Measurements from ENCODE around the gene SMAD6. TPM values are rescaled to one million over a fixed set of nuclear protein-coding genes. Genes with fewer than 3 reads are reported as not detected.

Gene SMAD6
- total RNA-seq, 2 donors from 2014 or later = 190 to 213 TPM

- H3K27ac Mint-ChIP-seq = peak overlapping the region; percentile 71
- no peak overlapping the region for H3K9ac ChIP-seq (ENCODE audit: extremely low read depth, low read length, poor library complexity, severe bottlenecking)
Observed at GRCh38 chr15:66802025-66803001, 100.3 kb downstream of the SMAD6 start.

GRCh38 chr15:66803182-66803729 lies 101.2 kb downstream of the SMAD6 start:
- peaks cover 4% of the 10 kb centered on the region for H3K4me1 Mint-ChIP-seq

More at GRCh38 chr15:66802025-66803001, 100.3 kb downstream of the SMAD6 start:
- peak; percentile 50 for DNase-seq
- Histone ChIP-seq H3K4me1 (ENCODE audit: control insufficient read depth, insufficient read depth, low read length) (peaks cover 9% of the 10 kb centered on the region), H3K27me3 (ENCODE audit: control insufficient read depth, insufficient read depth, low read length, poor library complexity, severe bottlenecking) (no peaks in the 10 kb centered on the region), H3K9me3 (ENCODE audit: control insufficient read depth, low read length) (no peaks in the 10 kb centered on the region), H3K4me3 (ENCODE audit: low read length) (no peak overlapping the region), H3K36me3 (ENCODE audit: control insufficient read depth, insufficient read depth, low read length) (no peaks in the 10 kb centered on the region), H3K27ac (ENCODE audit: low read depth, low read length) (peak overlapping the region; percentile 72)
- no peak overlapping the region for H3K4me3 Mint-ChIP-seq
- no peaks in the 10 kb centered on the region for H3K27me3 Mint-ChIP-seq (ENCODE audit: insufficient read depth)
- TF ChIP-seq CTCF (conservative IDR thresholded peaks at IDR 0.05) = no peak
- WGBS, 2 experiments (ENCODE audit: insufficient coverage in 1 of 2, insufficient read length in 1 of 2) = 84 to 88% methylated on average over 11 to 13 of the region's 13 CpGs
- peaks cover 4% of the 10 kb centered on the region for H3K4me1 Mint-ChIP-seq
- no peaks in the 10 kb centered on the region for H3K36me3 Mint-ChIP-seq (ENCODE audit: low read depth)
- no peaks in the 10 kb centered on the region for H3K9me3 Mint-ChIP-seq

GRCh38 chr15:66803749-66804148 lies 101.7 kb downstream of the SMAD6 start:
- Histone ChIP-seq H3K9ac (ENCODE audit: extremely low read depth, low read length, poor library complexity, severe bottlenecking) (no peak overlapping the region), H3K27ac (ENCODE audit: low read depth, low read length) (no peak overlapping the region), H3K4me3 (ENCODE audit: low read length) (no peak overlapping the region), H3K36me3 (ENCODE audit: control insufficient read depth, insufficient read depth, low read length) (no peaks in the 10 kb centered on the region), H3K27me3 (ENCODE audit: control insufficient read depth, insufficient read depth, low read length, poor library complexity, severe bottlenecking) (no peaks in the 10 kb centered on the region), H3K9me3 (ENCODE audit: control insufficient read depth, low read length) (no peaks in the 10 kb centered on the region), H3K4me1 (ENCODE audit: control insufficient read depth, insufficient read depth, low read length) (peaks cover 9% of the 10 kb centered on the region)
- Mint-ChIP-seq H3K4me3 (no peak overlapping the region), H3K36me3 (ENCODE audit: low read depth) (no peaks in the 10 kb centered on the region), H3K4me1 (peaks cover 4% of the 10 kb centered on the region), H3K27me3 (ENCODE audit: insufficient read depth) (no peaks in the 10 kb centered on the region), H3K27ac (peak overlapping the region; percentile 52), H3K9me3 (no peaks in the 10 kb centered on the region)
- 78 to 89% methylated on average over 1 of the region's 1 CpG for WGBS, 2 experiments (ENCODE audit: insufficient coverage in 1 of 2, insufficient read length in 1 of 2)
- TF ChIP-seq CTCF (conservative IDR thresholded peaks at IDR 0.05) = no peak
- no peak for DNase-seq

More at GRCh38 chr15:66803182-66803729, 101.2 kb downstream of the SMAD6 start:
- H3K36me3 ChIP-seq (ENCODE audit: control insufficient read depth, insufficient read depth, low read length) = no peaks in the 10 kb centered on the region
- H3K9me3 ChIP-seq (ENCODE audit: control insufficient read depth, low read length) = no peaks in the 10 kb centered on the region
- no peaks in the 10 kb centered on the region for H3K36me3 Mint-ChIP-seq (ENCODE audit: low read depth)
- H3K27ac ChIP-seq (ENCODE audit: low read depth, low read length) = peak overlapping the region; percentile 72
- H3K4me3 ChIP-seq (ENCODE audit: low read length) = no peak overlapping the region
- no peaks in the 10 kb centered on the region for H3K9me3 Mint-ChIP-seq
- H3K4me1 ChIP-seq (ENCODE audit: control insufficient read depth, insufficient read depth, low read length) = peaks cover 9% of the 10 kb centered on the region
- H3K9ac ChIP-seq (ENCODE audit: extremely low read depth, low read length, poor library complexity, severe bottlenecking) = peak overlapping the region; percentile 30
- TF ChIP-seq CTCF (conservative IDR thresholded peaks at IDR 0.05) = no peak
- H3K27me3 ChIP-seq (ENCODE audit: control insufficient read depth, insufficient read depth, low read length, poor library complexity, severe bottlenecking) = no peaks in the 10 kb centered on the region
- no peak overlapping the region for H3K4me3 Mint-ChIP-seq
- 16 to 44% methylated on average over 5 to 12 of the region's 12 CpGs for WGBS, 2 experiments (ENCODE audit: insufficient coverage in 1 of 2, insufficient read length in 1 of 2)
- peak; percentile 95 for DNase-seq
- peak overlapping the region; percentile 52 for H3K27ac Mint-ChIP-seq
- no peaks in the 10 kb centered on the region for H3K27me3 Mint-ChIP-seq (ENCODE audit: insufficient read depth)
